ENCODE data around the gene ZNF230. TPM values are rescaled to one million over a fixed set of nuclear protein-coding genes. Genes with fewer than 3 reads are reported as not detected.

ZNF230 gene
- total RNA-seq, 1 donor from 2014 or later = 3.5 TPM

- Histone ChIP-seq H3K4me3 (no peak overlapping the region), H3K27me3 (ENCODE audit: low read depth) (no peaks in the 10 kb centered on the region), H3K4me1 (no peaks in the 10 kb centered on the region), H3K27ac (replicated peaks) (no peak overlapping the region), H3K9me3 (replicated peaks) (peaks cover 100% of the 10 kb centered on the region), H3K36me3 (peaks cover 11% of the 10 kb centered on the region)
- DNase-seq = no peak
- intact Hi-C loops (cut with micrococcal nuclease) = no loop called here
- TF ChIP-seq CTCF (IDR thresholded peaks at IDR 0.05; ENCODE audit: borderline replicate concordance) = no peak
These were observed 26.0 kb upstream of the ZNF230 start for GRCh38 chr19:43976732-43977131.

- no peaks in the 10 kb centered on the region for H3K27me3 ChIP-seq (ENCODE audit: low read depth)
- H3K36me3 ChIP-seq = peaks cover 4% of the 10 kb centered on the region
- intact Hi-C loops (cut with micrococcal nuclease) = no loop called here
- peak overlapping the region; percentile 80 for H3K4me3 ChIP-seq
- DNase-seq = no peak
- H3K9me3 ChIP-seq (replicated peaks) = peaks cover 46% of the 10 kb centered on the region
- no peak for TF ChIP-seq CTCF (IDR thresholded peaks at IDR 0.05; ENCODE audit: borderline replicate concordance)
- peak overlapping the region; percentile 84 for H3K27ac ChIP-seq (replicated peaks)
- H3K4me1 ChIP-seq = peaks cover 21% of the 10 kb centered on the region
These were observed 19.2 kb upstream of the ZNF230 start for GRCh38 chr19:43983544-43983911.

GRCh38 chr19:43983912-43984686, 18.7 kb upstream of the ZNF230 start, which contains the start of gene ZNF155:
ZNF155 (plus strand) TSS chr19:43984188; CDS start chr19:43988544, 4,356 bp downstream.
- H3K36me3 ChIP-seq = peaks cover 10% of the 10 kb centered on the region
- peaks cover 21% of the 10 kb centered on the region for H3K4me1 ChIP-seq
- H3K9me3 ChIP-seq (replicated peaks) = peaks cover 40% of the 10 kb centered on the region
- H3K27me3 ChIP-seq (ENCODE audit: low read depth) = no peaks in the 10 kb centered on the region
- TF ChIP-seq CTCF (IDR thresholded peaks at IDR 0.05; ENCODE audit: borderline replicate concordance) = no peak
- peak within 1 kb of the TSS; percentile 84 for H3K27ac ChIP-seq (replicated peaks)
- DNase-seq = peak; percentile 90
- H3K4me3 ChIP-seq = peak within 1 kb of the TSS; percentile 80
- intact Hi-C loops (cut with micrococcal nuclease) = no loop called here

GRCh38 chr19:43984687-43985000, 18.1 kb upstream of the ZNF230 start:
- H3K9me3 ChIP-seq (replicated peaks) = peaks cover 34% of the 10 kb centered on the region
- DNase-seq = peak; percentile 18
- peaks cover 15% of the 10 kb centered on the region for H3K36me3 ChIP-seq
- H3K27me3 ChIP-seq (ENCODE audit: low read depth) = no peaks in the 10 kb centered on the region
- intact Hi-C loops (cut with micrococcal nuclease) = no loop called here
- peak overlapping the region; percentile 84 for H3K27ac ChIP-seq (replicated peaks)
- no peak for TF ChIP-seq CTCF (IDR thresholded peaks at IDR 0.05; ENCODE audit: borderline replicate concordance)
- peaks cover 21% of the 10 kb centered on the region for H3K4me1 ChIP-seq
- H3K4me3 ChIP-seq = peak overlapping the region; percentile 80

- peaks cover 53% of the 10 kb centered on the region for H3K36me3 ChIP-seq
- H3K27ac ChIP-seq (replicated peaks) = no peak overlapping the region
- no peaks in the 10 kb centered on the region for H3K27me3 ChIP-seq (ENCODE audit: low read depth)
- no peak for DNase-seq
- TF ChIP-seq CTCF (IDR thresholded peaks at IDR 0.05; ENCODE audit: borderline replicate concordance) = no peak
- intact Hi-C loops (cut with micrococcal nuclease) = no loop called here
- peaks cover 45% of the 10 kb centered on the region for H3K9me3 ChIP-seq (replicated peaks)
- no peak overlapping the region for H3K4me3 ChIP-seq
- peaks cover 8% of the 10 kb centered on the region for H3K4me1 ChIP-seq
These were observed 5.0 kb upstream of the ZNF230 start for GRCh38 chr19:43997631-43998290.

Data from left ventricle myocardium inferior (tissue), 1 donor.